OCI-LY3 (cell line): Measurements from ENCODE around the gene RANBP1.

Experiments
- EZH2phosphoT487 ChIP-seq: fragments of 200-600 bp; shearing (Covaris generic); IDR thresholded peaks from 2 replicates; pipeline ENCODE4 v1.6.1; 2018; ENCODE audit warnings: antibody characterized with exemption, mixed run types, low read depth
- TF ChIP-seq, protein P1 (sequence below): fragments of 200-600, 300-600 bp; sonication (generic); IDR thresholded peaks from 2 replicates; pipeline ENCODE4 v1.5.1; 2014; ENCODE audit warnings: antibody characterized with exemption, low read length, low read depth

DNA sequence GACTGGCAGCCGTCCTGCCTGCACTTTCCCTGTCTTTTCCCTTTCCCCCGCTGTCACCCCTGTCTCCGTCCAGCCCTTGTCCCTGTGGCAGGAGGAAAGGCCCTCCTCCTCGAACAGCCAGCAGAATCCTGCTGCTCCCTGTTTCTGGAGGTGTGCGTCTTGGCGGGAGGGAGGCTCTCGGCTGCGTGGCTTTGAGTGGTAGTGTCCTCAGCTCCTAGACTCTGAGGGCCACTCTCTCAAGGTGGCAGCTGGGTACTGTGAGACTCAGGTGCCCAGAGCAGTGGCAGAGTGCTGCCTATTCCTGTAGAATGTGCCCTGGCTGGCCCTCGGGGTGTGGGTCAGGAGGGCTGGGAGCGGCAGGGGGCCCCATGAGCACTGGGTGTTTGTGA is 9.1 kb upstream of the RANBP1 start:
- TF ChIP-seq, protein P1, sequence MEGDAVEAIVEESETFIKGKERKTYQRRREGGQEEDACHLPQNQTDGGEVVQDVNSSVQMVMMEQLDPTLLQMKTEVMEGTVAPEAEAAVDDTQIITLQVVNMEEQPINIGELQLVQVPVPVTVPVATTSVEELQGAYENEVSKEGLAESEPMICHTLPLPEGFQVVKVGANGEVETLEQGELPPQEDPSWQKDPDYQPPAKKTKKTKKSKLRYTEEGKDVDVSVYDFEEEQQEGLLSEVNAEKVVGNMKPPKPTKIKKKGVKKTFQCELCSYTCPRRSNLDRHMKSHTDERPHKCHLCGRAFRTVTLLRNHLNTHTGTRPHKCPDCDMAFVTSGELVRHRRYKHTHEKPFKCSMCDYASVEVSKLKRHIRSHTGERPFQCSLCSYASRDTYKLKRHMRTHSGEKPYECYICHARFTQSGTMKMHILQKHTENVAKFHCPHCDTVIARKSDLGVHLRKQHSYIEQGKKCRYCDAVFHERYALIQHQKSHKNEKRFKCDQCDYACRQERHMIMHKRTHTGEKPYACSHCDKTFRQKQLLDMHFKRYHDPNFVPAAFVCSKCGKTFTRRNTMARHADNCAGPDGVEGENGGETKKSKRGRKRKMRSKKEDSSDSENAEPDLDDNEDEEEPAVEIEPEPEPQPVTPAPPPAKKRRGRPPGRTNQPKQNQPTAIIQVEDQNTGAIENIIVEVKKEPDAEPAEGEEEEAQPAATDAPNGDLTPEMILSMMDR, result no peak
- no peak for TF ChIP-seq EZH2phosphoT487
